ENCODE data around the gene NDUFS1.

DNA sequence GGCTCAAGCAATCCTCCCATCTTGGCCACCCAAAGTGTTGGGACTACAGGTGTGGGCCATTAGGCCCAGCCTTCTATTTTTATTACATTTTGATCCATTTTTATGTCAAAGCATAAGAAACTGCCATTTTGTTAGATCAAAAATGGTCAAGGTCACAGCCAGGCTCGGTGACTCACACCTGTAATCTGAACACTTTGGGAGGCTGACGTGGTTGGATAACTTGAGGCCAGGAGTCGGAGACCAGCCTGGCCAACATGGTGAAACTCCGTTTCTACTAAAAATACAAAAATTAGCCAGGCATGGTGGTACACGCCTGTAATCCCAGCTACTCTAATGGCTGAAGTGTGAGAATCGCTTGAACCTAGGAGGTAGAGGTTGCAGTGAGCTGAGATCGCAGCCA, 49.7 kb upstream of the NDUFS1 start:
- no peak for TF ChIP-seq POLR2AphosphoS5 (IDR thresholded peaks at IDR 0.05)
- TF ChIP-seq, protein P1, sequence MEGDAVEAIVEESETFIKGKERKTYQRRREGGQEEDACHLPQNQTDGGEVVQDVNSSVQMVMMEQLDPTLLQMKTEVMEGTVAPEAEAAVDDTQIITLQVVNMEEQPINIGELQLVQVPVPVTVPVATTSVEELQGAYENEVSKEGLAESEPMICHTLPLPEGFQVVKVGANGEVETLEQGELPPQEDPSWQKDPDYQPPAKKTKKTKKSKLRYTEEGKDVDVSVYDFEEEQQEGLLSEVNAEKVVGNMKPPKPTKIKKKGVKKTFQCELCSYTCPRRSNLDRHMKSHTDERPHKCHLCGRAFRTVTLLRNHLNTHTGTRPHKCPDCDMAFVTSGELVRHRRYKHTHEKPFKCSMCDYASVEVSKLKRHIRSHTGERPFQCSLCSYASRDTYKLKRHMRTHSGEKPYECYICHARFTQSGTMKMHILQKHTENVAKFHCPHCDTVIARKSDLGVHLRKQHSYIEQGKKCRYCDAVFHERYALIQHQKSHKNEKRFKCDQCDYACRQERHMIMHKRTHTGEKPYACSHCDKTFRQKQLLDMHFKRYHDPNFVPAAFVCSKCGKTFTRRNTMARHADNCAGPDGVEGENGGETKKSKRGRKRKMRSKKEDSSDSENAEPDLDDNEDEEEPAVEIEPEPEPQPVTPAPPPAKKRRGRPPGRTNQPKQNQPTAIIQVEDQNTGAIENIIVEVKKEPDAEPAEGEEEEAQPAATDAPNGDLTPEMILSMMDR (IDR thresholded peaks at IDR 0.05 in 8 of 11, conservative IDR thresholded peaks at IDR 0.05 in 3 of 11), result no peak
- no peak for TF ChIP-seq POLR2A (IDR thresholded peaks at IDR 0.05)
